Colonic mucosa (tissue), 4 donors: ENCODE data around the gene SDK2. TPM values are rescaled to one million over a fixed set of nuclear protein-coding genes. Genes with fewer than 3 reads are reported as not detected.

ENCODE experiments used
- DNase-seq: peaks from one replicate; pipeline ENCODE4 v3.0.0-alpha.2; 2020
- H3K27ac ChIP-seq: fragments of 200-600 bp; one replicate; pipeline ENCODE4 v1.8.0; 2021
- H3K27me3 ChIP-seq: fragments of 200-600 bp; one replicate; pipeline ENCODE4 v1.8.0; 2021
- H3K36me3 ChIP-seq: fragments of 200-600 bp; one replicate; pipeline ENCODE4 v1.8.0; 2021
- H3K4me1 ChIP-seq: fragments of 200-600 bp; one replicate; pipeline ENCODE4 v1.8.0; 2021; ENCODE audit warnings: mild to moderate bottlenecking
- H3K4me3 ChIP-seq: fragments of 200-600 bp; one replicate; pipeline ENCODE4 v1.8.0; 2021
- H3K9ac ChIP-seq, 2 donors: one replicate each; pipeline ENCODE4 v1.7.0; 2013; ENCODE audit warnings: control low read depth in 2 of 2, low read depth in 2 of 2, low read length in 2 of 2
- H3K9me3 ChIP-seq: fragments of 200-600 bp; one replicate; pipeline ENCODE4 v1.8.0; 2021
- intact Hi-C: fragments of 100-400 bp; cut with DNase I; formaldehyde crosslinking; loops from one replicate; pipeline ENCODE4 v1.14.1; 2022
- total RNA-seq, 2 donors: library from RNA; stranded (reverse); fragmentation: NEBNext Ultra II Directional in 1 of 2; extraction: Animal tissue kit (Norgen Biotek cat#: 25700) in 1 of 2; gene quantifications; one replicate each; pipeline ENCODE4 v1.2.1, GENCODE V29; 2021
- TF ChIP-seq, protein P1 (sequence below): fragments of 200-600 bp; IDR thresholded peaks from one replicate; pipeline ENCODE4 v1.8.0; 2022; ENCODE audit warnings: antibody characterized with exemption, mild to moderate bottlenecking
- donor health status: healthy.
- donor health status: DM: no; HTN: no; CAD: no.
- donor health status: DM: no; HTN: no; CAD: no.

Gene SDK2
- total RNA-seq, 2 donors from 2014 or later: 0.94 to 1.2 TPM

DNA sequence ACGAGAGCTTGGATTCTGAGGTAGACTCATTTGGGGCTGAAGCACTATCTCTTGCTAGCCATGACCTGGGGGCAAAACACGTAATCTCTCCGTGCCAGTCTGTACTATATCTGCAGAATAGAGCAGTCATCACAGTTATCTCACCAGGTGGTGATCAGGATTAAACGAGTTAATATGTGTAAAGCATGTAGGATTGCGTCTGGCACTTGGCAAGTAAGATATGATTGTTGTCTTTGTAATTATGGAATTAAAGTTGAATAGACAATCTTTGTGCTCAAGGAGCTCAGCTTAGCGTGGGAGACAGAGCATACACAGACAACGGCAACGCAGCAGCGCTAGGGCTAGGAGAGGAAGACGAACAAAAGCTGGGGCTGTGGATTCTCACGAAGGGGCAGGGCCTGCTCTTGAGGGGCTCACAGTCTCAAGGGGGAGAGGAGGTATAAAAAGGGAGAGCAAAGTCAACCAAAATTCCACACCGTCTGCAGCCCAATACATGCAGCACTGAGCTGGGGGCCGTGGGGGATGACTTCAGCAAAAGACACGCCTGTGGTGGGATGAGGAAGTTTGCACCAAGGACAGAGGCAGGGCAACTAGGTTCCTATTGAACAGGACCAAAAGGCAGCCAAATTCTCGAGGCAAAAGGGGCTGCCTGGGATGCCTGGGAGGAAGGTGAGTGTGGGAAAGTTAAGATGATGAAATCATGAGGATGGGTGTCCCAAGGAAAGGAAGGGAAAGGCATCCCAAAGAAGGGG is 68.6 kb downstream of the SDK2 start:
- H3K27me3 ChIP-seq: no peaks in the 10 kb centered on the region
- TF ChIP-seq, protein P1, sequence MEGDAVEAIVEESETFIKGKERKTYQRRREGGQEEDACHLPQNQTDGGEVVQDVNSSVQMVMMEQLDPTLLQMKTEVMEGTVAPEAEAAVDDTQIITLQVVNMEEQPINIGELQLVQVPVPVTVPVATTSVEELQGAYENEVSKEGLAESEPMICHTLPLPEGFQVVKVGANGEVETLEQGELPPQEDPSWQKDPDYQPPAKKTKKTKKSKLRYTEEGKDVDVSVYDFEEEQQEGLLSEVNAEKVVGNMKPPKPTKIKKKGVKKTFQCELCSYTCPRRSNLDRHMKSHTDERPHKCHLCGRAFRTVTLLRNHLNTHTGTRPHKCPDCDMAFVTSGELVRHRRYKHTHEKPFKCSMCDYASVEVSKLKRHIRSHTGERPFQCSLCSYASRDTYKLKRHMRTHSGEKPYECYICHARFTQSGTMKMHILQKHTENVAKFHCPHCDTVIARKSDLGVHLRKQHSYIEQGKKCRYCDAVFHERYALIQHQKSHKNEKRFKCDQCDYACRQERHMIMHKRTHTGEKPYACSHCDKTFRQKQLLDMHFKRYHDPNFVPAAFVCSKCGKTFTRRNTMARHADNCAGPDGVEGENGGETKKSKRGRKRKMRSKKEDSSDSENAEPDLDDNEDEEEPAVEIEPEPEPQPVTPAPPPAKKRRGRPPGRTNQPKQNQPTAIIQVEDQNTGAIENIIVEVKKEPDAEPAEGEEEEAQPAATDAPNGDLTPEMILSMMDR: no peak
- H3K36me3 ChIP-seq: no peaks in the 10 kb centered on the region
- H3K9me3 ChIP-seq: no peaks in the 10 kb centered on the region
- H3K9ac ChIP-seq: no peak overlapping the region
- intact Hi-C loops: no loop called here
- H3K27ac ChIP-seq: no peak overlapping the region
- no peak overlapping the region for H3K4me3 ChIP-seq
- no peak for DNase-seq
- H3K4me1 ChIP-seq: no peaks in the 10 kb centered on the region

DNA sequence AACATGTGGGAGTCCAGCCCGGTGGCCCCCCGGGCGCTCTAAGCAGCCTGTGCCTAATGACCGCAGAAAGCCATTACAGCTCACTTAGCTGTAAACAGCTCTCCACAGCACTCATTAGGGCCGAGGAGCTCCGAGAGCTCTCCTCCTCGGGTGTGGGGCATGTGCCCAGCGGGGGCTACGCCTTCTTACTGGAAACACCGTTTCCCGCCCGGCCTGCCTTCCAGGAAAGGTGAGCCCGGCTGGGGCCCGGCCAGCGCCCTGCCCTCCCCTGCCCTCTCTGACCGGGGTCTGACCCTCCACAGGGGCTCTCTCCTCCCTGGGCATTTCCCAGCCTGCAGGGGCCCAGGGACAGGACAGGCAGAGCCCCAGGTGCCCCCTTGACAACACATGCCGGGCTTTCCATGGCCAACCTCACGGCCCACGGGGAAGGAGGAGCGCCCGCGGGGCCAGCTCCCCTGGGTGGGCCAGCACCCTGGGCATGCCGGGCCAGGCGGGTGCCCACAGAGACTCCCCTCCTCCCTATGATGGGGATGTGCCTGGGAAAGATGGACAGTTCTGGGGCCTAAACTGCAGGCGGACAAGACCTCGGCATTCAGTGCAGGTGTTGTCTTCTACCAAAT is 72.6 kb downstream of the SDK2 start:
- no peaks in the 10 kb centered on the region for H3K9me3 ChIP-seq
- no peak overlapping the region for H3K4me3 ChIP-seq
- H3K36me3 ChIP-seq: no peaks in the 10 kb centered on the region
- no peaks in the 10 kb centered on the region for H3K4me1 ChIP-seq
- TF ChIP-seq, protein P1: no peak
- no peak for DNase-seq
- H3K27me3 ChIP-seq: no peaks in the 10 kb centered on the region
- H3K27ac ChIP-seq: no peak overlapping the region
- no peak overlapping the region for H3K9ac ChIP-seq
- intact Hi-C loops: no loop called here

DNA sequence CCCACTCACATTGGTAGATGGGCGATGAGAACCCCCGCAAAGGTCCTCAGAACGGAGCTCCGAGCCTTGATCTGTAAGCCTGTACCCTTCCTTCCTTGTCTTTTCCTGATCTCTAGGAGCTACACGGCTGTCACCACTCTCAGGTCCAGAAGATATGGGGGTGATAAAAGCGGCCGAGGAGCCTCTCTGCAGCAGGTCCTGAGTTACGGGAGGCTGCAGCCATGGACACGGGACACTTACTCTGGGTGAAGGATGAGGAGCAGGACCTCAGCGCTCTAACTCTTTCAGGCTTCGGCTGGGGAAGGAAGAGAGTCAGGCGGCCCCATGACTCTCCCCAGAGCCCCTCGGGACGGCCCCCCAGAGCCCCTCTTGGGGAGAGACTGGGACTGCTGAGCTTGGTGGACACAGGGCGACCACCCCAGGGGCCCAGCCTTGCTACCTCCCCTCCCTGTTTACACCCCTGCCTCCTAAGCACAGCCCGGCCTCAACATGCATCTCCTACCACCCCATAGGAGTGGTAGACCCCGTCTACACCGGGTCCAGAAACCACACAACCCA is 74.4 kb downstream of the SDK2 start:
- TF ChIP-seq, protein P1: no peak
- Histone ChIP-seq H3K4me3 (no peak overlapping the region), H3K4me1 (no peaks in the 10 kb centered on the region), H3K27me3 (no peaks in the 10 kb centered on the region), H3K9ac (no peak overlapping the region), H3K9me3 (no peaks in the 10 kb centered on the region), H3K27ac (no peak overlapping the region), H3K36me3 (no peaks in the 10 kb centered on the region)
- intact Hi-C loops: no loop called here
- no peak for DNase-seq

DNA sequence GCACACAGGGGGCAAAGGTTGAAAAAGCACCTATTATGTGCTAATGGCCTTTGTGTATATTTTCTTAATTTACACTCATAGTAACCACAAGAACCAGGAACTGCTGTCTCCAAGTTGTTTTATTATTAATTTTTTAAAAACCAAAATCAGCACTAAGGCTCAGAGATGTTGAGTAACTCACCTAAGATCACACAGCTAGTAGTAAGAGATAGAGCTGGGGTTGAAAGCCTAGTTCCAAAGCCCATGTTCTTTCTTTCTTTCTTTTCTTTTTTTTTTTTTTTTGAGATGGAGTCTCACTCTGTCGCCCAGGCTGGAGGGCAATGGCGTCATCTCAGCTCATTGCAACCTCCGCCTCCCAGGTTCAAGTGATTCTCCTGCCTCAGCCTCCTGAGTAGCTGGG is 75.3 kb downstream of the SDK2 start:
- no peaks in the 10 kb centered on the region for H3K27me3 ChIP-seq
- H3K4me3 ChIP-seq: no peak overlapping the region
- no peaks in the 10 kb centered on the region for H3K36me3 ChIP-seq
- no peaks in the 10 kb centered on the region for H3K4me1 ChIP-seq
- H3K9ac ChIP-seq: no peak overlapping the region
- H3K27ac ChIP-seq: no peak overlapping the region
- DNase-seq: no peak
- intact Hi-C loops: no loop called here
- no peaks in the 10 kb centered on the region for H3K9me3 ChIP-seq
- TF ChIP-seq, protein P1: no peak

DNA sequence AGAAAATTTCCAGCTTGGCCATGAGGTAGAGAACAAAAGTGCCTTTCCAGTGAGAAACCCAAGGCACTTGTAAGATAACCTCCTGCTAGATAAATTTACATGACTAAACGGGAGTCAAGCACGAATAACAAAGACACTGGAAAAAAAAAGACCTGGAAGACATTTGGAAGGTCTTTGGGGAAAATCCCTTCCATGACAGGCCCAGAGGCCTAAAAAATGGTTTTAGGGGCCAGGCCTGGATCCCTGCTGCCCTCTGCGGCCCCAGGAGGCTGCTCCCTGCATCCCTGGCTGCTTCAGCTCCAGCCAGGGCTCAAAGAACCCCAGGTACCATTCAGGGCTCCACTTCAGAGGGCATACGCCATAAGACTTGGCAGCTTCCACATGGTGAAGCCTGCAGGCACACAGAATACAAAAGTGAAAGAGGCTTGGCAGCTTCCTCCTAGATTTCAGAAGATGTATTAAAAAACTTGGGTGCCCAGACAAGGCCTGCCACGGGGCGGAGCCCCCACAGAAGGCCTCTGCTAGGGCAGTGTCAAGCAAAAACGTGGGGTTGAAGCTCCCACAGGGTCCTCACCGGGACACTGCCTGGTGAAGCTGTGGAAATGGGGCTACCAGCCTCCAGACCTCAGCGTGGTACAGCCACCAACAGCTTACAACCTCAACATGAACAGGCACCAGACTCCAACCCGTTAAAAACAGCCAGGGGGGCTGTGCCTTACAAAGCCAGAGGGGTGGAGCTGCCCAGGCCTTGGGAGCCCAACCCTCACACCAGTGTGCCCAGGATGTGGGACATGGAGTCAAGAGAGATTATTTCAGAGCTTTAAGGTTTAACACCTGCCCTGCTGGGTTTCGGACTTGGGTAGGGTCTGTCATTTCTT is 77.1 kb downstream of the SDK2 start:
- Histone ChIP-seq H3K4me3 (no peak overlapping the region), H3K27ac (no peak overlapping the region), H3K9me3 (no peaks in the 10 kb centered on the region), H3K36me3 (no peaks in the 10 kb centered on the region), H3K27me3 (no peaks in the 10 kb centered on the region), H3K4me1 (no peaks in the 10 kb centered on the region), H3K9ac (no peak overlapping the region)
- intact Hi-C loops: no loop called here
- TF ChIP-seq, protein P1: no peak
- no peak for DNase-seq
